ENCODE measurements around the gene CDC123.
"Not testable (repeated sequence)": the region's sequence is repeated elsewhere in the genome, so short reads cannot be mapped to it uniquely, and the experiment has no call there.

Gene CDC123

DNA sequence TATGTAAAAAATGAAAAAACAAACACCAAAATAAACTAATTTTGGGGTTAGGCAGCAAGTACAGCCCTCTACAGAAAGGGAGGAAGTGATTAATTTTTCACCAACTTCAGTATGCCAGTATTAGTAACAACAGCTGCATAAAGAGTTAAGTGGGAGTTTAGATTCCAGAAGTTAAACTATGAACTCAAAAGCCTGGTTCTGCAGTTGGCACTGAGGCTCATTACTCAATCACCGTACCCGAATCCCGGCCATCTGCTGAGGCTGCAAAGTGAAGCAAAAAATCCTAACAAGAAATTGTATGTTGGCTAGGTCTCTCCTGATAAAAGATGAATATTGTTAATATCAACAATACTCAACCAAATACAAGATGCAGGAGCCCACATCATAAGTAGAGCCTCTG is 4.3 kb upstream of the CDC123 start:
- no peak for DNase-seq

DNA sequence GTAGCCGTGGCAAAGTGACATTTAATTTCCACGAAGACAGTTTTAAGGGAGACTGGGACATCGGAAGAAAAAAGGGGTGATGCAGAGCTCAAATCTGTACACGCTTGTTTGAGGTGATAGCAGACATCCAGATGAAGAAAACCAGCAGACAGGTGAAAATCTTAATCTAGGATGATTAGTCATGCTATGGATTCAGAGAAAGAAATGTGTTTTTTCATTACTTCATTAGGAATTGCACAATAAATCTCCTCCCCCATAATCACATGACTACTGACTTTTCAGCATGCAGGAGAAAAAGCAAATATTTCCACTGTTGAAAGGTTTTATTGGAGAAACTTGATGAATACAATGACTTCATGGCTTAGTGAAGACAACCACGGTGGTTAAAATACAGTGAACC is 2.8 kb upstream of the CDC123 start:
- no peak for DNase-seq

DNA sequence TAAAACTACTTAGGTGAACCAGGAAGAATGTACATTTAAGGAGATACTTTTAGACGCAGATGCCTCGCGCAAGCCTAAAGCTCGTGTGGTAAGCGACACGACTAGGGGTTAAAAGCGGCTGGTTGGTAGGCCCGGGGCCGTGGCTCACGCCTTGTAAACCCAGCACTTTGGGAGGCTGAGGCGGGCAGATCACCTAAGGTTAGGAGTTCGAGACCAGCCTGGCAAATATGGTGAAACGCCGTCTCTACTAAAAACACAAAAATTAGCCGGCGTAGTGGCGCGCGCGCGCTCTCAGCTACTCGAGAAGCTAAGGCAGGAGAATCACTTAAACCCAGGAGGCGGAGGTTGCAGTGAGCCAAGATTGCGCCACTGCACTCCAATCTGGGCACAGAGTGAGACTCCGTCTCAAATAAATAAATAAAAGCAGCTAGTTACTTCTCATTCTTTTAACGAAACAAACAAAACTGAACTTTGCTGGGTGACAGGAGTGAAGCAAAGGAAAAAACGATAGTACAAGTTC is 1.2 kb upstream of the CDC123 start:
- DNase-seq, result peak; percentile 5 to 31

GRCh38 chr10:12195281-12195602 is 746 bp upstream of the CDC123 start:
- DNase-seq, result peak in 1 of 2 donors; percentile 2

- no peak for DNase-seq
Measured at GRCh38 chr10:12196531-12197211, 683 bp downstream of the CDC123 start.

DNA sequence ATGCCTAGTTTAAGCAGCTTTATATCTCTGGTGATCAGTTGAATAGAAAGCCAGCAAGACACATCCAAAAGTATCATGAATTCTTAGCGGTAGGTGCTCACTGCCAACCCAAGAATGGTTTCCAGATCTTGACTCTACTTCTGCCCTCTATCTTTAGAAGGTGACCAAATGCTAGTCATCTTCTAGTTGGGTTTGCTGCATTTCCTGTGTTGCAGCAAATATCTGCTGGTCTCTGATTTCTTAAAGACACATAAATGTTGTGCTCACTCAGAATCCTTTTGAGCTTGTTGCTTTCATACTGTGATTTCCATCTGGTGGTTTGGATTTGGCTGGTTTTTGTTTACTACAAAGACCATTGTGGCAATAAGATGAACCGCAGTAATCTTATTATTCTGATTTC is 2.2 kb downstream of the CDC123 start:
- DNase-seq, result no peak

DNA sequence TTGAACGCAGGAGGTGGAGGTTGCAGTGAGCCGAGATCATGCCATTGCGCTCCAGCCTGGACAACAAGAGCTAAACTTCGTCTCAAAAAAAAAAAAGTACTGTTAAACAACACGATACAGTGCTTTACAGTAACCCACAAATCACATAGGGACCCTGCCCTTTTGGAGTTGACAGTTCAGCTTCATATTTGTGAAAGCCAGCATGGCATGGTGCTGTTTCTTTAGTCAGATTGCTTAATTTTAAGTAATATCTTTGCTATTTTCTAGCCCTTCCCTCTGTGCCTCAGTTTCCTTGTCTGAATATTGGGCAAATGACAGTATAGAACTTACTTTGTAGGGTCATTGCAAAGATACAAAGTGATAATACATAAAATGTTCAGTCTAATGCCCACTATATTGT is 4.9 kb downstream of the CDC123 start:
- DNase-seq, result no peak

GRCh38 chr10:12201543-12201942 is 5.6 kb downstream of the CDC123 start:
- DNase-seq, result peak in 1 of 2 donors; percentile 12

- DNase-seq, result no peak
Measured at GRCh38 chr10:12202226-12202625, 6.2 kb downstream of the CDC123 start.

- no peak for DNase-seq
Measured at GRCh38 chr10:12205082-12205481, 9.1 kb downstream of the CDC123 start.

GRCh38 chr10:12207114-12207513 is 11.1 kb downstream of the CDC123 start:
- DNase-seq, result no peak

- no peak for DNase-seq
Measured at GRCh38 chr10:12208460-12208859, 12.5 kb downstream of the CDC123 start.

DNA sequence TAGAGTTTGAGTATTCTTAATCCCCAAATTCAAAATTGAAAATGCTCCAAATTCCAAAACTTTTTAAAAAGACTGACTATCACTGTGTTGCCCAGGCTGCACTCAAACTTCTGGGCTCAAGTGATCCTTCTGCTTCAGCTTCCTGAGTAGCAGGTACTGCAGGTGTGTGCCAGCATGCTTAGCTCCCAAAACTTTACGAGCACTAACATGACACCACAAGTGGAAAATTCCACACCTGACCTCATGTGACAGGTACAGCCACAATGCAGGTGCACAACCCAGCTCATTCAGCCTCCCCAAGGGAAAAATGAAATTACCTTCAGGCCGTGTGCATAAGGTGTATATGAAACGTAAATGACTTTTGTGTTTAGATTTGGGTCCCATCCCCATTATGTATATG is 16.5 kb downstream of the CDC123 start:
- DNase-seq, result no peak

DNA sequence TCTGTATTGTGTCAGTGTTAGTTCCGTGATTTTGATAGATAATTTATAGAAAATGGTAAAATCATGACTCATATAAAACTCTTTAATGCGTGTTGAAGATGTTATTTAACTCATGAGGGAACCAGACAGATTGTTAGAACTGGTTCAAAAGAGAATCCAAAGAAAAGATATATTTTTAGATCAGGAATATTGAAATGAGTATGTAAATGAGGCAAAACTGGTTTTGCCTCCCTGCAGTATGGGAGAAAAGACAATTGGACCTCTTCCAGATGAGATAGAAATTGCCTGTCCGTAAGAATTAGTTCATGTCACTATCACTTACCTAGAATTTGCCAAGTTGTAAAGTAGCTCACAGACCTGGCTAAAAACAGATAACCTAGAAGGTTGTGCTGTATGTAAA is 17.6 kb downstream of the CDC123 start:
- no peak for DNase-seq

- no peak for DNase-seq
Measured at GRCh38 chr10:12214093-12214492, 18.1 kb downstream of the CDC123 start.

- DNase-seq, result peak; percentile 31 to 38
Measured at GRCh38 chr10:12214763-12215218, 18.8 kb downstream of the CDC123 start.

- no peak for DNase-seq
Measured at GRCh38 chr10:12218991-12219390, 23.0 kb downstream of the CDC123 start.

DNA sequence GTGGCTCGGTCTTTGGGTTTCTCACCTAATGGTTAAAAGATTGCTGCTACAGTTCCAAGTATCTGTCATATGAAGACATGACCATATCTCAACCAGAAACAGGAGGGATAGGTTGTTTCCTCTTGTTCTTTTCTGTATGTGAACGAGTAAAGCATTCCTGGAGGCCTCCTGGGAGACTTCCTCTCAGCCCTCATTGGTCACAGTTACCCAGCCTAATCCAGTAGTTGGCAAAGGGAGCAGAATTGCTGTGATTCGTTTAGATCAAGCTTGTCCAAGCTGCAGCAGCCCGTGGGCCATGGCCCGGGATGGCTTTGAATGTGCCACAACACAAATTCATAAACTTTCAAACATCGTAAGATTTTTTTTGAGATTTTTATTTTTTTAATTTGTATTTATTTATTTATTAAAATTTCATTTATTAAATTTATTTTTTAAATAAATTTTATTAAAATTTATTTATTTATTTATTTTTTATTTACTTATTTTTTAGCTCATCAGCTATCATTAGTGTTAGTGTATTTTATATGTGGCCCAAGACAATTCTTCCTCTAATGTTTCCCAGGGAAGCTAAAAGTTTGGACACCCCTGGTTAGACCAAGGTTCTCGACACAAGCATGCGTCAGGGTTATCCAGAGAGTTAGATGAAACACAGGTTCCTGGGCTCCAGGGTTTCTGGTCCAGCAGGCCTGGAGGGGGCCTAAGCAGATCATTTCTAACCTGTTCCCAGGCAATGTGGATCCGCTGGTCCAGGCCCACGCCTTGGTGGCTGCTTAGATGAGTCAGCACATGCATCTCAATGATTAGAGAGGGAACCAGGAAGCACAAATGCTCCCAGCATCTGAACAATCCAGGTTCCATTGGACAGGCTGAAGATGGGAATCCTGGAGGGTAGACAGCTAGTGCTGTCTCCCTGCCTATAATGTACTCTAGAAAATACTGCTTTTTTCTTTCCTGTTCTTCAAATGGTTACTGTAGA is 25.6 kb downstream of the CDC123 start:
- DNase-seq, result no peak

GRCh38 chr10:12225444-12225843 is 29.5 kb downstream of the CDC123 start:
- no peak for DNase-seq

GRCh38 chr10:12226438-12226837 is 30.4 kb downstream of the CDC123 start:
- not testable (repeated sequence) for DNase-seq

DNA sequence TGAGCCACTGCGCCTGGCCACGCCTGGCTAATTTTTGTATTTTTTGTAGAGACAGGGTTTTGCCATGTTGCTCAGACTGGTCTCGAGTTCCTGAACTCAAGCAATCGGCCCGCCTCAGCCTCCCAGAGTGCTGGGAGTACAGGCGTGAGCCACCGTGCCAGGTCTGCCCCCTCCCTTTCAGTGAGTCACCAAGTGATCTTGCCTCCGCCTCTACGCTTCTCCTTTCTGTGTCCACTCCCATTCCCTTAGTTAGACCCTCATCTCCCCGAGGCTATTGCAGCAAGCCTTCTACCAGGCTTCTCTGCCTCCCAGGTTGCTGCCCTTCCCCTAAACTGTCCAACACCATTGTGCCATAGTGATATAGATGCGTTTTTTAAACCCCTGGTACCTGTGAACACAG is 32.9 kb downstream of the CDC123 start:
- DNase-seq, result no peak

DNA sequence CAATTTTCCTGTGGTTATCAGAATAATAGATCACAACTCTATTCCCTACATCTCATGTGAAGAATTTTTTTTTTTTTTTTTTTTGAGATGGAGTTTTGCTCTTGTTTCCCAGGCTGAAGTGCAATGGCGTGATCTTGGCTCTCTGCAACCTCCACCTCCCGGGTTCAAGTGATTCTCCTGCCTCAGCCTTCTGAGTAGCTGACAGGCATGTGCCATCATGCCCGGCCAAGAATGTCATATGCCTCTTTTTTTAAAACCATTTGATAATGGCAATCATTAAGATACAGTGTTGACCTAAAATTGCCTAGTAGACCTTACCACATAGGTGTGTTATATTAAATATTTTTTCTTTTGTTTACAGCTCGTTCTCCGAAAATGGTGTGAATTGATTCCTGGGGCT is 38.7 kb downstream of the CDC123 start:
- DNase-seq, result not testable (repeated sequence)

GRCh38 chr10:12235116-12235694 is 39.2 kb downstream of the CDC123 start:
- no peak for DNase-seq

DNA sequence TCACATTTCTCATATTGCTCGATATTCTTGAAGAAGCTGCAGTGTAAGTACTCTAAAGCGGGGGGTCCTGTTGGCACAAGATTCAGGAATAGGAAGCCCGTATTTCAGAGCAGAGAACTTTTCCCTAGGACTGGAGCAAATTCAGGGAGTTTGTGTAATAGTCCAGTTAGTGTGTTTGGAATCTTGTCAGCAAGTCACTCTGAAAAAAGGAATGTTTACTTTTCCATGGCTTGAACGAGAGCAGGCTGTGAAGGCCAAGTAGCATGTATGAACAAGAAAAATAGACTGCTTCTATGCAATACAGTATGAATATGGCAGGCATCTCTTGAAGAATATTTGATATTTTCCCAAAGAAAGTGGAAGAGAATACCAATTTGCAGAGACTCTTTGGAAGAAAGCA is 39.8 kb downstream of the CDC123 start:
- DNase-seq, result no peak
